GM18502 (cell line): ENCODE results near the gene POPDC2.
"Not testable (repeated sequence)": the region's sequence is repeated elsewhere in the genome, so short reads cannot be mapped to it uniquely, and the experiment has no call there.

Experiments used
- ATAC-seq: cut with Tn5 transposase; IDR thresholded peaks from one replicate; pipeline ENCODE4 v1.9.1; 2021; ENCODE audit warnings: mild to moderate bottlenecking; ENCODE audit not compliant: unreplicated experiment, poor library complexity

POPDC2 gene

GRCh38 chr3:119660474-119661440 is at the start of gene POPDC2:
Gene POPDC2, minus strand, starts transcription at chr3:119660589. Its CDS starts 166 bp downstream, at chr3:119660423.
- no peak for ATAC-seq

- no peak for ATAC-seq
Measured at GRCh38 chr3:119703820-119704531, 43.6 kb upstream of the POPDC2 start.

DNA sequence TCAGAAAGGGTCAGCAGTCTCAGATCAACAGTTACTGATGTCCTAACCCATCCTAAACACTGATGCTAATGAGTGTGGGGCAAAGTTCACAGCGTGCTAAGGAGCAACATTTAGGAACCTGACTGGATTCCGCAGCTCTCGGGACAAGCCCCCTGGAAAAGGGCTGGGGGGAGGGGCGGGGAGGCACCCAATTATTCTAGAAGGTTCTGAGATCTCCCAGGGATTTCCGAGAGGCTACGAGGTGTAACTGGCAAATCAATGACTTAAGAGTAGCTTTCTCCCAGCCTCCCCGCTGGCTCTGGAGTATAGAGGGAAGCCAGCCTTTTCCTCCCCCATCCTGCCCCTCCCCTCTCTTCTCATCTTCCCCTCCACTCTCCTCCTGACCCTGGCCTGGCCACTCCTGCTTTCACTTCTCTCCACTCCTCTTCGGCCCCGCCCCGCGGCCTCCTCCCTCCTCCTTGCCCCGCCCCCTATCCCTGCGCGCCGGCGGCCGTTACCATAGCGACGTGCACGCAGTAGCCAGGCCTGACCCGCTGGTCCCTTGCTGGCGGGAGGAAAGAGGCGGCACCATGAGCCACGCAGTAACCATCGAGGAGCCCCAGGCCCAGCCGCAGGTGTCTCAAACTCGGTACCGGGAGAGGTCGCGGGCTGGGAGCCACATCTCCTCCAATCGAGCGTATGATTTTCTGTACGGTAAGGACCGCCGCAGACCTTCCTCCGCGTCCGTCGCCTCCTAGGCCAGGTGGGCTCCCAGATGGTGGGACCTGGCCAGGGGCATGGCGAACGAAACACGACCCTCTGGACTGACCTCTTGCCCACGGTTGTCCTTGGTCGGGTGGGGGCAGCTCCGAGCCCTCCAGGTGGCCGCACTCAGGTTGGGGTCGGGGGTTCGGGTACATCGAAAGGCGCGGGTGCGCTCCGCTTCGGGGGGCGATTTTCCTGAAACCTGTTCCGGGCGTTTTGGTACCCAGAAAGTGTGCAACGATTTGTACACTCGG is 42.4 kb upstream of the POPDC2 start, which contains the start of gene CFAP91:
Gene CFAP91 (plus strand): TSS at position 493 of the 998 bp plus-strand sequence. CDS start 77 bp downstream, at position 570.
- ATAC-seq = peak; percentile 91

- peak; percentile 11 for ATAC-seq
Measured at GRCh38 chr3:119700920-119701734, 40.7 kb upstream of the POPDC2 start.

DNA sequence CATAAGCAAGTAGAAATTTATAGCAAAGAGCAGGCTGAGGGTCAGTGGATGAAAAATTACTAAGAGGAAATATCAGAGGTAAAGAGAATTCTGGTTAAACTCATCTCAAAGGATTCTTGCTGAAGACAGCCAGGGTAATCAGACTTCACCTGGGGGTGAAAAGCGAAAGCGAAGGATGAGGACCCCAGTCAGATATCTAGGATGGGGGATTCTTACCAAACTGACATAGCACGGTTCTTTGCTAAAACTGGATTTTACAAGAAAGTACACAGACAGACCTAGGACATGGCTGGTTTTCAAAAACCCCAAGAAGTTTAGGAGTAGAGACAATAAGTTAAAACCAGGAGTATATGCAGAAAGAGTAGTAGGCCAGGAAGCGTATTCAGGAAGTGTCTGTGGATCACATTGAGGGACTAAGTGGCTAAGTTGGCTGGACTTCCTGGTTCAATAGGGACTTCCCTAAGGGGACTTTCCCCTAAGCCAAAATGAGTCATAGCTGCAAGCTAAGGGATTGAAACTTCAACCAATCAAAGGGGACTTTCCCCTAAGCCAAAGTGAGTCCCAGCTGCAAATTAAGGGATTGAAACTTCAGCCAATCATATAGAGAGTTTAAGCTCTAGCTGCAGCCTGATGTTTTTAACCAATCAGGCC is 40.0 kb upstream of the POPDC2 start:
- ATAC-seq = peak; percentile 37

- peak; percentile 71 for ATAC-seq
Measured at GRCh38 chr3:119697394-119697793, 37.0 kb upstream of the POPDC2 start.

DNA sequence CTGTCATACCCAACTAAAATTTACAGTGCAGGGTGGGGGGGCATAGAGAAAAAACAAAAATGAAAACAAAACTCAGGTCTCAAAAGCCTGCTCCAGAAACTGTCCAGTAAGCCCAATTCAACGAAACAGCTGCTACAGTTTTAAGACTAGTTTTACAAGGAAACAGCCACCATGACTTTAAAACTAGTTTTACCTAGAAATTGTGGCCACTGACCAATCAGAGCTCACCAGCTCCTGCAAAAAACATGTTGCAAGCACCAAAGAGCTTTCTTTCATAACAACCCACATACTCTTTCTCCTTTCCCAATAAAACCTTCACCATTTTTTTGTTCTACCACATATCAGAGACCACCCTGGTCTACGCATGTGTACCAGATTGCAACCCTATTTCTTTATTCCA is 35.1 kb upstream of the POPDC2 start:
- no peak for ATAC-seq

DNA sequence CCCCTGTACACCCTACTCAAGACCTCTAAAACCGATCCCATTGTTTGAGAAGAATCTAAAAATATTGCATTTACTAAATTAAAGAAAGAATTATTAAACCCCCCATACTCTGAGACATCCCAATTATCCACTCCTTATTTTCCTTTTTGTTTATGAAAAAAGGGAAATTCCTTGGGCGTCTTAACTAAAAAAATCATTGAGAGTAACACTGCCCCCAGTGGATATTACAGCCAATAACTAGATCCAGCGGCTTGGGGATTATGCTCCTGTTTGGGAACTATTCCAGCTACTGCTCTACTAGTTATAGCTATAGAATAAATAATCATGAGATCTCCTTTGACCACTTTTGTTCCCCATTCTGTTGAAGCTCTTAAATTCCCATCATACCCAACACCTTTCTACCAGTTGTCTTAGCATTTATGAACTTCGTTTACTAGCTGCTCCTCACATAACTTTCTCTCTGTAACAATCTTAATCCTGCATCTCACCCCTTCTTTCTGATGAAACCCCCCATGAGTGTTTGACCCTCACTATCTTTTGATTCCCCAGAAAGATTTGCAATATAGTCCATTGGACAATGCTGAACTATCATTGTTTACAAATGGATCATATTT is 29.8 kb upstream of the POPDC2 start:
- ATAC-seq = no peak

DNA sequence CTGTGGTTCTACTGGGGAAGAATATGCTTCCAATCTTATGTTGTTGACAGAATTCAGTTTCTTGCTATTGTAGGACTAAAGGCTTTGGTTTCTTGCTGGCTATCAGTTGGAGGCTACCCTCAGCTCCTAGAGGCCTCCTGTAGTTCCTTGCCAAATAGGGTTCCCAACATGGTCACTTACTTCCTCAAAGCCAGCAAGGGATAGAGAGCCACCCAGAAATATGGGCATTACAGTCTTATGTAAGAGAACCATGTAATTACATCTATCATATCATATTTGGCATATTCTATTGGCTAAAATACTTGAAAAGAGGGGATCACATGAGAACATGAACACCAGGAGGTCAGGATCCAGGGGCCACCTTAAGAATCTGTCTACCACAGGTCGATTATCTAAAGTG is 23.0 kb upstream of the POPDC2 start:
- no peak for ATAC-seq

DNA sequence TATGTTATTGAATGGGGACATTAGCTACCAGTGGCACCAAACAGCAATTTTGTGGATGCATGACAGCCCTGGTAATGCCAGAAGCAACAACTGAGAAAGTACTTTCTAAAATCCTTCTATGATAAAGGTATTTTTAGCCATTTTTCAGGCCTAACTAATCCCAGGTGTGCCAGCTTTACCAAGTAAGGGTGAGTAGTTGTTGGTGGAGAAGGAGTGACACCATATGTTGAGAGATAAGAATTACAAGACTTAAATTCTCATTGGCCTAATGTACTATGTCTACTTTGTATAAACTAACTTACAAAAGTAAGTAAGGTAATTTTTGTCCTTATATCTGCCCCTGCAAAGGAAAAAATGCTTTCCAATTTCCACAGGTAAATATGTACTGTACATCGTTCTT is 20.9 kb upstream of the POPDC2 start:
- peak; percentile 29 for ATAC-seq

- ATAC-seq = no peak
Measured at GRCh38 chr3:119679874-119680273, 19.5 kb upstream of the POPDC2 start.

DNA sequence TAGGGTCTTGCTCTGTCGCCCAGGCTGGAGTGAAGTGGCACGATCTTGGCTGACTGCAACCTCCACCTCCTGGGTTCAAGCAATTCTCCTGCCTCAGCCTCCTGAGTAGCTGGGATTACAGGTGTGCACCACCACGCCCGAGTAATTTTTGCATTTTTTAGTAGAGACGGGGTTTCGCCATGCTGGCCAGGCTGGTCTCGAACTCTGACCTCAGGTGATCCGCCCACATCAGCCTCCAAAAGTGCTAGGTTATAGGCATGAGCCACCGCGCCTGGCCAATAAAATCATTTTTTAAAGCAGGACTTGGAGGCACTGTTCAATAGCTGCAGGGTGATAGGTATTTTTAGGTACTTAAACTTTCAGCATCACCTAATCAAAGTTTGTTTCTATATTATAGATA is 17.8 kb upstream of the POPDC2 start:
- ATAC-seq = not testable (repeated sequence)

DNA sequence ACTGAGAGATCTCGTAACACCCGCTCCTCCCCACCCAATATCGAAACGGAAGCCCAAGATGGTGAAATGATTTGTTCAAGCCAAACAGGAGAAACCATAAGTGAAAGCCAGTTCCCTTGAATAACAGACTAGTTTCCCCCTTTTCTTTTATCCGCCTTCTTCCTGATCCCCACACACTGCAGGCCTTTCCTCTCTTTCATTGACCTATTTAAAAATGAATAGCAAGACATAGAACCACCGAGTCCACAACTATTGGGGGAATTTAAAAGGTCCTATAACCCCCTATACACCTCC is 17.2 kb upstream of the POPDC2 start:
- peak; percentile 2 for ATAC-seq

DNA sequence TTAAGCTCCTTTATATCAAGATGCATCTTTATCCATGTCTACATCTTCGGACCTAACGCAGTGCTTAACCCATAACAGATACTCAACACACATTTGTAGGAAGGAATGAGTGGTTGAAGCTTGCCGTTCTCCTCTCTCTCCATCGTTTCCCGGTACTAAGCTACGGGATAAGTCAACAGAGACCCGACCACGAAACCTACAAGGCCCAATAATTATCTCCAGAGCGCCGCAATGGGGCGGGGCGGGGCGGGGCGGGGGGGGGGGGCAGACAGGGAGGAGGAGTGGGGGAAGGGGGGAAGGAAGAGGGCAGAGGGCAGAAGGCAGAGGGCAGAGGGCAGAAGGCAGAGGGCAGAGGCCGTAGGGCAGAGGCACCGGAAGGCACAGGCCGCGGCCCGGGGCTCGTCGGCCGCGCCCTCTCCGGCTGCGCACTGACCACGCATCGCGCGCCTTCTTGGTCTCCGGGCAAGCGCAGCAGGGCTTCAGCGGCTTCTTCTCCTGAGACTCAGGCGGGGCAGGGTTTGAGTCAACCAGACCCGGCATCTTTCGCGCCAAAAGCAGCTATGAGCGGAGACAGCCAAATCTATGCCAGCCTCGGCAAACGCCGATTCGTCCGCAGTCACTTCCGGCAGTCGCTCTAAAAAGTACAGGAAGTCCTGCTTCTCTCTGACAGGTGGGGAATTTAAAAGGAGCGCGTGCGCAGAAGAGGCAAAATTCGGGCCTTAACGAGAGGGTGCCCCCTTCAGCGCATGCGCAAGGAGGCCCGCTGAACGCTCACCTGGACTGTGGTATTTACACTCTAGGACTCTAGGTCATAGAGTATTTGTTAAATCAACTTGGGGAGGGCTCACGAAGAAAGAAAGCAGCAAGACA is 16.6 kb upstream of the POPDC2 start, which contains the start of gene COX17:
Gene COX17 (minus strand): TSS at position 636 of the 870 bp plus-strand sequence. CDS start 96 bp downstream, at position 540.
- peak; percentile 89 for ATAC-seq

- no peak for ATAC-seq
Measured at GRCh38 chr3:119676020-119676419, 15.6 kb upstream of the POPDC2 start.

GRCh38 chr3:119675188-119675874 is 14.9 kb upstream of the POPDC2 start:
- no peak for ATAC-seq

DNA sequence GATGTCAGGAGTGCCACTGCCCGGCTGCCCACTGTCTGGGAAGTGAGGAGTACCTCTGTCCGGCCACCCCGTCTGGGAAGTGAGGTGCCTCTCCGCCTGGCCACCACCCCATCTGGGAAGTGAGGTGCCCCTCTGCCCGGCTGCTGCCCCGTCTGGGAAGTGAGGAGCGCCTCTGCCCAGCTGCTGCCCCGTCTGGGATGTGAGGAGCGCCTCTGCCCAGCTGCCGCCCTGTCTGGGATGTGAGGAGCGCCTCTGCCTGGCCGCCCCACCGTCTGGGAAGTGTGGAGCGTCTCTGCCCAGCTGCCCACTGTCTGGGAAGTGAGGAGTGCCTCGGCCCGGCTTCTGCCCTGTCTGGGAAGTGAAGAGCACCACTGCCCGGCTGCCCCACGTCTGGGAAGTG is 13.5 kb upstream of the POPDC2 start:
- no peak for ATAC-seq
